ENCODE results near the gene CALD1.

The CALD1 gene

GRCh38 chr7:134907000-134907399 is 127.6 kb downstream of the CALD1 start:
- DNase-seq = no peak
- ChIA-PET CTCF (no interaction called here), POLR2A (no interaction called here)
- 89% methylated on average over 4 of the region's 4 CpGs for WGBS (ENCODE audit: insufficient coverage)
- H3K4me3 ChIP-seq (ENCODE audit: control insufficient read depth in 1 of 7, extremely low read depth in 1 of 7, insufficient read depth in 4 of 7, low read depth in 2 of 7, low read length in 6 of 7) = no peak overlapping the region
- H3K36me3 ChIP-seq (ENCODE audit: control insufficient read depth in 4 of 4, insufficient read depth in 4 of 4, low read length in 3 of 4) = no peaks in the 10 kb centered on the region
- H3K27ac ChIP-seq (ENCODE audit: insufficient read depth in 1 of 2, low read depth in 1 of 2, low read length in 2 of 2, poor library complexity in 1 of 2, severe bottlenecking in 2 of 2) = no peak overlapping the region
- no peaks in the 10 kb centered on the region for H3K27me3 ChIP-seq (replicated peaks in 2 of 5; ENCODE audit: control insufficient read depth in 4 of 5, insufficient read depth in 5 of 5, low read length in 4 of 5)
- H3K9me3 ChIP-seq (ENCODE audit: control extremely low read depth in 1 of 5, control insufficient read depth in 4 of 5, insufficient read depth in 2 of 5, low read depth in 1 of 5, low read length in 4 of 5) = no peaks in the 10 kb centered on the region
- H3K4me1 ChIP-seq (ENCODE audit: control extremely low read depth in 1 of 4, control insufficient read depth in 4 of 4, insufficient read depth in 4 of 4, low read length in 3 of 4) = no peaks in the 10 kb centered on the region

- POLR2A ChIA-PET = no interaction called here
- 71% methylated on average over 3 of the region's 6 CpGs for WGBS (ENCODE audit: insufficient coverage)
- no peak for DNase-seq
- CTCF ChIA-PET = no interaction called here
- H3K27me3 ChIP-seq (replicated peaks in 2 of 5; ENCODE audit: control insufficient read depth in 4 of 5, insufficient read depth in 5 of 5, low read length in 4 of 5) = no peaks in the 10 kb centered on the region
- no peaks in the 10 kb centered on the region for H3K36me3 ChIP-seq (ENCODE audit: control insufficient read depth in 4 of 4, insufficient read depth in 4 of 4, low read length in 3 of 4)
- H3K4me3 ChIP-seq (ENCODE audit: control insufficient read depth in 1 of 7, extremely low read depth in 1 of 7, insufficient read depth in 4 of 7, low read depth in 2 of 7, low read length in 6 of 7) = no peak overlapping the region
- H3K27ac ChIP-seq (ENCODE audit: insufficient read depth in 1 of 2, low read depth in 1 of 2, low read length in 2 of 2, poor library complexity in 1 of 2, severe bottlenecking in 2 of 2) = no peak overlapping the region
- no peaks in the 10 kb centered on the region for H3K9me3 ChIP-seq (ENCODE audit: control extremely low read depth in 1 of 5, control insufficient read depth in 4 of 5, insufficient read depth in 2 of 5, low read depth in 1 of 5, low read length in 4 of 5)
- H3K4me1 ChIP-seq (ENCODE audit: control extremely low read depth in 1 of 4, control insufficient read depth in 4 of 4, insufficient read depth in 4 of 4, low read length in 3 of 4) = no peaks in the 10 kb centered on the region
Observed at GRCh38 chr7:134907639-134908038, 128.2 kb downstream of the CALD1 start.

- DNase-seq = no peak
Observed at GRCh38 chr7:134908289-134908688, 128.9 kb downstream of the CALD1 start.

GRCh38 chr7:134910214-134910890 is 130.9 kb downstream of the CALD1 start:
- 100% methylated on average over 1 of the region's 4 CpGs for WGBS (ENCODE audit: insufficient coverage)
- CTCF ChIA-PET = no interaction called here
- H3K27me3 ChIP-seq (replicated peaks in 2 of 5; ENCODE audit: control insufficient read depth in 4 of 5, insufficient read depth in 5 of 5, low read length in 4 of 5) = no peaks in the 10 kb centered on the region
- no peak overlapping the region for H3K4me3 ChIP-seq (ENCODE audit: control insufficient read depth in 1 of 7, extremely low read depth in 1 of 7, insufficient read depth in 4 of 7, low read depth in 2 of 7, low read length in 6 of 7)
- no peaks in the 10 kb centered on the region for H3K4me1 ChIP-seq (ENCODE audit: control extremely low read depth in 1 of 4, control insufficient read depth in 4 of 4, insufficient read depth in 4 of 4, low read length in 3 of 4)
- no peak overlapping the region for H3K27ac ChIP-seq (ENCODE audit: insufficient read depth in 1 of 2, low read depth in 1 of 2, low read length in 2 of 2, poor library complexity in 1 of 2, severe bottlenecking in 2 of 2)
- H3K9me3 ChIP-seq (ENCODE audit: control extremely low read depth in 1 of 5, control insufficient read depth in 4 of 5, insufficient read depth in 2 of 5, low read depth in 1 of 5, low read length in 4 of 5) = no peaks in the 10 kb centered on the region
- H3K36me3 ChIP-seq (ENCODE audit: control insufficient read depth in 4 of 4, insufficient read depth in 4 of 4, low read length in 3 of 4) = no peaks in the 10 kb centered on the region
- DNase-seq = no peak
- POLR2A ChIA-PET = no interaction called here

More at GRCh38 chr7:134908289-134908688, 128.9 kb downstream of the CALD1 start:
- POLR2A ChIA-PET = no interaction called here
- H3K4me1 ChIP-seq (ENCODE audit: control extremely low read depth in 1 of 4, control insufficient read depth in 4 of 4, insufficient read depth in 4 of 4, low read length in 3 of 4) = no peaks in the 10 kb centered on the region
- H3K27me3 ChIP-seq (replicated peaks in 2 of 5; ENCODE audit: control insufficient read depth in 4 of 5, insufficient read depth in 5 of 5, low read length in 4 of 5) = no peaks in the 10 kb centered on the region
- CTCF ChIA-PET = no interaction called here
- WGBS (ENCODE audit: insufficient coverage) = 97% methylated on average over 3 of the region's 3 CpGs
- H3K4me3 ChIP-seq (ENCODE audit: control insufficient read depth in 1 of 7, extremely low read depth in 1 of 7, insufficient read depth in 4 of 7, low read depth in 2 of 7, low read length in 6 of 7) = no peak overlapping the region
- H3K36me3 ChIP-seq (ENCODE audit: control insufficient read depth in 4 of 4, insufficient read depth in 4 of 4, low read length in 3 of 4) = no peaks in the 10 kb centered on the region
- H3K27ac ChIP-seq (ENCODE audit: insufficient read depth in 1 of 2, low read depth in 1 of 2, low read length in 2 of 2, poor library complexity in 1 of 2, severe bottlenecking in 2 of 2) = no peak overlapping the region
- H3K9me3 ChIP-seq (ENCODE audit: control extremely low read depth in 1 of 5, control insufficient read depth in 4 of 5, insufficient read depth in 2 of 5, low read depth in 1 of 5, low read length in 4 of 5) = no peaks in the 10 kb centered on the region

GRCh38 chr7:134910968-134911367 is 131.5 kb downstream of the CALD1 start:
- DNase-seq = no peak
- Histone ChIP-seq H3K9me3 (ENCODE audit: control extremely low read depth in 1 of 5, control insufficient read depth in 4 of 5, insufficient read depth in 2 of 5, low read depth in 1 of 5, low read length in 4 of 5) (no peaks in the 10 kb centered on the region), H3K36me3 (ENCODE audit: control insufficient read depth in 4 of 4, insufficient read depth in 4 of 4, low read length in 3 of 4) (no peaks in the 10 kb centered on the region), H3K4me1 (ENCODE audit: control extremely low read depth in 1 of 4, control insufficient read depth in 4 of 4, insufficient read depth in 4 of 4, low read length in 3 of 4) (no peaks in the 10 kb centered on the region), H3K27me3 (replicated peaks in 2 of 5; ENCODE audit: control insufficient read depth in 4 of 5, insufficient read depth in 5 of 5, low read length in 4 of 5) (no peaks in the 10 kb centered on the region), H3K4me3 (ENCODE audit: control insufficient read depth in 1 of 7, extremely low read depth in 1 of 7, insufficient read depth in 4 of 7, low read depth in 2 of 7, low read length in 6 of 7) (no peak overlapping the region), H3K27ac (ENCODE audit: insufficient read depth in 1 of 2, low read depth in 1 of 2, low read length in 2 of 2, poor library complexity in 1 of 2, severe bottlenecking in 2 of 2) (no peak overlapping the region)
- WGBS (ENCODE audit: insufficient coverage) = no CpG with 5 or more reads among the region's 4 CpGs
- POLR2A ChIA-PET = no interaction called here
- CTCF ChIA-PET = interaction anchor here (1.2 kb wide), 1 partner anchor 180 kb away, joined by 3 read pairs; no protein-coding TSS in a partner anchor

- H3K27ac ChIP-seq (ENCODE audit: insufficient read depth in 1 of 2, low read depth in 1 of 2, low read length in 2 of 2, poor library complexity in 1 of 2, severe bottlenecking in 2 of 2) = no peak overlapping the region
- ChIA-PET POLR2A (no interaction called here), CTCF (interaction anchor here (1.1 kb wide), 1 partner anchor 11 kb away, joined by 3 read pairs; no protein-coding TSS in a partner anchor)
- H3K27me3 ChIP-seq (replicated peaks in 2 of 5; ENCODE audit: control insufficient read depth in 4 of 5, insufficient read depth in 5 of 5, low read length in 4 of 5) = no peaks in the 10 kb centered on the region
- 92% methylated on average over 5 of the region's 6 CpGs for WGBS (ENCODE audit: insufficient coverage)
- no peak for DNase-seq
- H3K36me3 ChIP-seq (ENCODE audit: control insufficient read depth in 4 of 4, insufficient read depth in 4 of 4, low read length in 3 of 4) = no peaks in the 10 kb centered on the region
- H3K4me1 ChIP-seq (ENCODE audit: control extremely low read depth in 1 of 4, control insufficient read depth in 4 of 4, insufficient read depth in 4 of 4, low read length in 3 of 4) = no peaks in the 10 kb centered on the region
- no peaks in the 10 kb centered on the region for H3K9me3 ChIP-seq (ENCODE audit: control extremely low read depth in 1 of 5, control insufficient read depth in 4 of 5, insufficient read depth in 2 of 5, low read depth in 1 of 5, low read length in 4 of 5)
- H3K4me3 ChIP-seq (ENCODE audit: control insufficient read depth in 1 of 7, extremely low read depth in 1 of 7, insufficient read depth in 4 of 7, low read depth in 2 of 7, low read length in 6 of 7) = no peak overlapping the region
Observed at GRCh38 chr7:134916171-134916883, 136.9 kb downstream of the CALD1 start.

- ChIA-PET CTCF (no interaction called here), POLR2A (no interaction called here)
Observed at GRCh38 chr7:134919240-134919641, 139.8 kb downstream of the CALD1 start.

More at GRCh38 chr7:134919240-134919641, 139.8 kb downstream of the CALD1 start:
- no peak for DNase-seq
- Histone ChIP-seq H3K27ac (ENCODE audit: insufficient read depth in 1 of 2, low read depth in 1 of 2, low read length in 2 of 2, poor library complexity in 1 of 2, severe bottlenecking in 2 of 2) (no peak overlapping the region), H3K4me1 (ENCODE audit: control extremely low read depth in 1 of 4, control insufficient read depth in 4 of 4, insufficient read depth in 4 of 4, low read length in 3 of 4) (no peaks in the 10 kb centered on the region), H3K27me3 (replicated peaks in 2 of 5; ENCODE audit: control insufficient read depth in 4 of 5, insufficient read depth in 5 of 5, low read length in 4 of 5) (no peaks in the 10 kb centered on the region), H3K9me3 (ENCODE audit: control extremely low read depth in 1 of 5, control insufficient read depth in 4 of 5, insufficient read depth in 2 of 5, low read depth in 1 of 5, low read length in 4 of 5) (no peaks in the 10 kb centered on the region), H3K4me3 (ENCODE audit: control insufficient read depth in 1 of 7, extremely low read depth in 1 of 7, insufficient read depth in 4 of 7, low read depth in 2 of 7, low read length in 6 of 7) (no peak overlapping the region), H3K36me3 (ENCODE audit: control insufficient read depth in 4 of 4, insufficient read depth in 4 of 4, low read length in 3 of 4) (no peaks in the 10 kb centered on the region)
